Small intestine (tissue), 4 donors: ENCODE measurements around the gene DHCR7. TPM values are rescaled to one million over a fixed set of nuclear protein-coding genes. Genes with fewer than 3 reads are reported as not detected.

Experiments used
- polyA plus RNA-seq, 4 donors: library from polyadenylated mRNA; stranded (reverse) in 3 of 4; unstranded in 1 of 4; fragments of 200-250 nt in 3 of 4; fragments of 120-200 nt in 1 of 4; gene quantifications; one replicate each; pipeline versions ENCODE4 v1.2.1 to v1.2.3, GENCODE V29; 2013
- donor health status: healthy with polysubstance abuse.
- donor health status: Bipolar disorder and iron deficiency.
- donor health status: healthy.

The DHCR7 gene
- polyA plus RNA-seq, 4 donors = 11.6 to 50.5 (median 24.5) TPM

Other genes starting within 250 kb of the DHCR7 start
- gene SHANK2, start 195.8 kb downstream of the DHCR7 start, polyA plus RNA-seq = 10 to 100 TPM in 1 of 4 donors, 1 to 10 TPM in 3; 2.2 to 15.3 (median 3.8) TPM
- 100 to 1,000 TPM in 2 of 4 donors, 10 to 100 TPM in 2; 85.7 to 210 (median 97.9) TPM for gene NADSYN1, start 4.8 kb upstream of the DHCR7 start, polyA plus RNA-seq
- gene KRTAP5-7, start 78.9 kb upstream of the DHCR7 start, polyA plus RNA-seq = under 1 TPM in 2 of 4 donors, not detected in 2; 0.07 to 0.12 TPM
- under 1 TPM in 2 of 4 donors, not detected in 2; 0.13 to 0.16 TPM for gene KRTAP5-8, start 89.6 kb upstream of the DHCR7 start, polyA plus RNA-seq
- under 1 TPM in 3 of 4 donors, not detected in 1; 0.31 to 0.67 (median 0.50) TPM for gene KRTAP5-9, start 100.0 kb upstream of the DHCR7 start, polyA plus RNA-seq
- gene KRTAP5-10, start 117.2 kb upstream of the DHCR7 start, polyA plus RNA-seq = under 1 TPM in 2 of 4 donors, not detected in 2; 0.07 to 0.30 TPM
- gene KRTAP5-11, start 134.5 kb upstream of the DHCR7 start, polyA plus RNA-seq = under 1 TPM in 1 of 4 donors, not detected in 3; 0.07 TPM